Large intestine (tissue), 3 donors: ENCODE data around the gene EIPR1. TPM values are rescaled to one million over a fixed set of nuclear protein-coding genes. Genes with fewer than 3 reads are reported as not detected.

Experiments
- DNase-seq, 2 donors: peaks; one replicate each; pipeline versions ENCODE4 v3.0.0 to v3.0.0-alpha.2; 2013
- H3K27ac ChIP-seq: one replicate; pipeline ENCODE4 v1.5.1; 2013; ENCODE audit warnings: low read length
- H3K27me3 ChIP-seq: 2 replicates; pipeline ENCODE4 v1.6.1; 2013; ENCODE audit warnings: low read length; ENCODE audit not compliant: control insufficient read depth, insufficient read depth
- H3K36me3 ChIP-seq: 2 replicates; pipeline ENCODE4 v1.6.1; 2013; ENCODE audit warnings: low read length; ENCODE audit not compliant: control insufficient read depth, insufficient read depth
- H3K4me1 ChIP-seq: one replicate; pipeline ENCODE4 v1.6.1; 2013; ENCODE audit warnings: low read length; ENCODE audit not compliant: control insufficient read depth, insufficient read depth
- H3K4me3 ChIP-seq: one replicate; pipeline ENCODE4 v1.5.1; 2013; ENCODE audit warnings: low read length
- H3K9me3 ChIP-seq: one replicate; pipeline ENCODE4 v1.6.1; 2013; ENCODE audit warnings: mild to moderate bottlenecking, low read depth, low read length, moderate library complexity; ENCODE audit not compliant: control insufficient read depth
- WGBS: methylation state at CpG from one replicate; pipeline ENCODE4 v1.1.5; 2013; ENCODE audit warnings: low lambda C conversion rate; ENCODE audit not compliant: insufficient coverage; 5-methylcytosine and 5-hydroxymethylcytosine counted together
- polyA plus RNA-seq: library from polyadenylated mRNA; unstranded; fragments of 120-200 nt; gene quantifications from one replicate; pipeline ENCODE4 v1.2.1, GENCODE V29; 2013

The EIPR1 gene
- polyA plus RNA-seq, 1 donor = 22.5 TPM

GRCh38 chr2:3195641-3196476 is 181.8 kb downstream of the EIPR1 start:
- 57% methylated on average over 1 of the region's 21 CpGs for WGBS
- DNase-seq = no peak
- Histone ChIP-seq H3K4me3 (no peak overlapping the region), H3K4me1 (no peaks in the 10 kb centered on the region), H3K27ac (no peak overlapping the region), H3K9me3 (peaks cover 8% of the 10 kb centered on the region), H3K27me3 (no peaks in the 10 kb centered on the region), H3K36me3 (peaks cover 37% of the 10 kb centered on the region)

GRCh38 chr2:3194828-3195227 is 182.8 kb downstream of the EIPR1 start:
- no CpG with 5 or more reads among the region's 11 CpGs for WGBS

DNA sequence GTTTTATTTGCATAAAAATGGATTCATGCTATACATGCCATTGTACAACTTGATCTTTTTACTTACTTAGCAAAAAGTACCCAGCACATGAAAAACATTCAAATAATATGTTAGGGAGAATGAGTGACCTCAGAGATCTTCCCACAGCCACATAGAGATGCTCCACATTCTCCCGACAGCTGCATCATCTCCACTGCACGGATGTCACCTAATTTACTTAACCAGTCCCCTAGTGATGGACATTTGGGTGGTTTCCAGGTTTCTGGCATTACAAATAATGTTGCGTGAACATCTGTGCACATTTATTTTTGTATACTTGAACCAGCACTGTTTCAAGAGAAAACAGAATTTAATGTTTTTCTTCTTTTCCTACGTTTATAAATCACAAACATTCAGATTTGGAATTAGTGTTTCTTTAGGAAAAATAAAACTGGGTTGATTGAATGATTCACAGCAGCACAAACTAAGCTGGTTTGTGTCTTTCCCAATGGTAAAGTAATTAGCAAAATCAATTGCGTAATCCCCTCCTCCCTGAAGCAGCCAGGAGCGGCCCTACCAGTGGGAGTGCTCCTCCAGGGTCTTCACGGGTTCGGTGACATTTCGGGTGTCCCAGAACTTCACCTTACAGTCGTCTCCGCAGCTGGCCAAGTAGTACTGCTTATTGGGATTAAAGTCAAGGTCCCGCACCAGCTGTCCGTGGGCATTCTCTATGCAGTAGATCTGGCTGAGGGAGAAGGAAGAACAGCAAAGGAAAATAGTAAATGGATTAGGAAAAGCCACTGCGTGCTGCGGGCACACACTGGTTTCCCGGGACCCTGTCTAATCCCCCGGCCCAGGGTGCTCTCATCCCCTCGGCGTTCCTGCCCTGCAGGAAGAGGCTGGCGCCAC is 183.9 kb downstream of the EIPR1 start:
- Histone ChIP-seq H3K27me3 (no peaks in the 10 kb centered on the region), H3K36me3 (peaks cover 51% of the 10 kb centered on the region), H3K9me3 (peaks cover 3% of the 10 kb centered on the region), H3K27ac (no peak overlapping the region), H3K4me3 (no peak overlapping the region), H3K4me1 (no peaks in the 10 kb centered on the region)
- 85% methylated on average over 5 of the region's 20 CpGs for WGBS
- no peak for DNase-seq

More at GRCh38 chr2:3194828-3195227, 182.8 kb downstream of the EIPR1 start:
- Histone ChIP-seq H3K9me3 (peaks cover 7% of the 10 kb centered on the region), H3K4me1 (no peaks in the 10 kb centered on the region), H3K27me3 (no peaks in the 10 kb centered on the region), H3K4me3 (no peak overlapping the region), H3K27ac (no peak overlapping the region), H3K36me3 (peaks cover 43% of the 10 kb centered on the region)
- no peak for DNase-seq

- WGBS = no CpG with 5 or more reads among the region's 7 CpGs
- H3K36me3 ChIP-seq = peaks cover 51% of the 10 kb centered on the region
These were observed 184.7 kb downstream of the EIPR1 start for GRCh38 chr2:3192920-3193319.

DNA sequence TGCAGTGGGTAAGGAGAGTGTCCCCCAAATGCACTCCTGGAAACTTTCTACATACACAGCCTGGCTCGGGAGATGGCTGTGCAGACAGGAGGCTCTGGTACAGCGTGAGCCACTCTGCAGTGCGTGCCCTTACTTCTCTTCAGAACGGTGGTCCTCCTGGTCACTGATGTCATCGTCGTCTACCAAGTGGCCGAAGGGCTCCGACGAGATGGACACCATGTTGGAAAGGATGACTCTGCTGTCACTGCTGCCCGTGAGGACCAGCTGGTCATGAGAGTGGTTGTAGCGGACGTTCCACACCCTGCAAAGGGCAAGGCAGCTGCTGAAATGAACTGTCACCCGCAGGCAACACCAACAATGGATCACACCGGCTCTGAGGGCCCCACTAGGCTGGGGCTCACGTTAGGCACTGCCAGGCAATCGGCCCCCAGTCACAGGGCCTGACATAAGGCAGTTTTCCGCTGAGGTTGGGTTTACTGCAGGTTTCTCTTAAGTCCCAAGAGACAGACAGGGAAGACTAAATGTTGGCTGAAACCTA is 185.3 kb downstream of the EIPR1 start:
- Histone ChIP-seq H3K4me1 (no peaks in the 10 kb centered on the region), H3K27me3 (no peaks in the 10 kb centered on the region), H3K36me3 (peaks cover 51% of the 10 kb centered on the region), H3K9me3 (peaks cover 5% of the 10 kb centered on the region), H3K27ac (no peak overlapping the region), H3K4me3 (no peak overlapping the region)
- no peak for DNase-seq
- WGBS = no CpG with 5 or more reads among the region's 17 CpGs

More at GRCh38 chr2:3192920-3193319, 184.7 kb downstream of the EIPR1 start:
- no peak overlapping the region for H3K4me3 ChIP-seq
- H3K4me1 ChIP-seq = no peaks in the 10 kb centered on the region
- DNase-seq = no peak
- peaks cover 5% of the 10 kb centered on the region for H3K9me3 ChIP-seq
- H3K27ac ChIP-seq = no peak overlapping the region
- no peaks in the 10 kb centered on the region for H3K27me3 ChIP-seq

DNA sequence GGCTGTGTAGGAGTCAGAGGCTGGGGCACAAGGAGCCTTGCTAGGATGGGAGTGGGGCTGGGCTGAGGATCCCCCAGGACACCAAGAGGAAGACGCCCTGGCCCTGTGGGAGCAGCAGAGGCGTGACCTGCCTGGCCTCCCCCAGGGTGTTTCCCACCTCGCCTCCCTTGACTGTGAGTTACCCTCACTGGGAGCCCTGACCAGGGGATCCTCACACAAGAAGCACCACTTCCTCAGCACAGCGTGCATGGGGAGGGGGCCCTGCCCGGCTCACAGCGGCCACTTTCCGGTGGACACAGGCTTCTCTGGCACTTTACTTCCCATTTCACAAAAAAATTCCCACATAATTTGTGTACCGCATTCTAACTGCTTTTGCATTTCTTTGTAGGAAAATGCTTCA is 187.7 kb downstream of the EIPR1 start:
- Histone ChIP-seq H3K36me3 (peaks cover 49% of the 10 kb centered on the region), H3K27me3 (no peaks in the 10 kb centered on the region), H3K27ac (no peak overlapping the region), H3K9me3 (peaks cover 10% of the 10 kb centered on the region), H3K4me1 (no peaks in the 10 kb centered on the region), H3K4me3 (no peak overlapping the region)
- no peak for DNase-seq
- WGBS = no CpG with 5 or more reads among the region's 8 CpGs

GRCh38 chr2:3189076-3189591 is 188.5 kb downstream of the EIPR1 start:
- WGBS = no CpG with 5 or more reads among the region's 26 CpGs
- H3K9me3 ChIP-seq = peaks cover 10% of the 10 kb centered on the region
- H3K27me3 ChIP-seq = no peaks in the 10 kb centered on the region
- no peaks in the 10 kb centered on the region for H3K4me1 ChIP-seq
- DNase-seq = no peak
- H3K36me3 ChIP-seq = peaks cover 45% of the 10 kb centered on the region
- H3K4me3 ChIP-seq = no peak overlapping the region
- H3K27ac ChIP-seq = no peak overlapping the region

GRCh38 chr2:3188405-3188946 is 189.1 kb downstream of the EIPR1 start:
- H3K27me3 ChIP-seq = no peaks in the 10 kb centered on the region
- no peaks in the 10 kb centered on the region for H3K4me1 ChIP-seq
- DNase-seq = no peak
- no peak overlapping the region for H3K27ac ChIP-seq
- WGBS = no CpG with 5 or more reads among the region's 21 CpGs
- peaks cover 10% of the 10 kb centered on the region for H3K9me3 ChIP-seq
- H3K4me3 ChIP-seq = no peak overlapping the region
- peaks cover 40% of the 10 kb centered on the region for H3K36me3 ChIP-seq

DNA sequence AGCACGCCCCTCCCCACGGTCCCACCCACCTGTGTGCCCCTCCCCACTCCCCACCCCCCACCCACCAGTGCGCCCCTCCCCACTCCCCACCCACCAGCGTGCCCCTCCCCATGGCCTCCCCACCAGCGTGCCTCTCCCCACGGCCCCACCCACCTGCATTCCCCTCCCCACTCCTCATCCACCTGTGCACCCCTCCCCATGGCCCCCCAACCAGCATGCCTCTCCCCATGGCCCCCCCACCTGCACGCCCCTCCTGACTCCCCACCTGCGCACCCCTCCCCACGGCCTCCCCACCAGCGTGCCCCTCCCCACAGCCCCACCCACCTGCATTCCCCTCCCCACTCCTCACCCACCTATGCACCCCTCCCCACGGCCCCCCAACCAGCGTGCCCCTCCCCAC is 190.2 kb downstream of the EIPR1 start:
- peaks cover 14% of the 10 kb centered on the region for H3K9me3 ChIP-seq
- DNase-seq = no peak
- peaks cover 32% of the 10 kb centered on the region for H3K36me3 ChIP-seq
- no peaks in the 10 kb centered on the region for H3K4me1 ChIP-seq
- H3K4me3 ChIP-seq = no peak overlapping the region
- no CpG with 5 or more reads among the region's 12 CpGs for WGBS
- H3K27me3 ChIP-seq = no peaks in the 10 kb centered on the region
- H3K27ac ChIP-seq = no peak overlapping the region

GRCh38 chr2:3186766-3187165 is 190.9 kb downstream of the EIPR1 start:
- Histone ChIP-seq H3K4me3 (no peak overlapping the region), H3K36me3 (peaks cover 27% of the 10 kb centered on the region), H3K4me1 (no peaks in the 10 kb centered on the region), H3K27ac (no peak overlapping the region), H3K27me3 (no peaks in the 10 kb centered on the region), H3K9me3 (peaks cover 14% of the 10 kb centered on the region)
- DNase-seq = no peak
- 100% methylated on average over 1 of the region's 8 CpGs for WGBS
